HEK293 (cell line): ENCODE results near the gene B4GALT6.

Experiments used
- ELK4 ChIP-seq: IDR thresholded peaks from 2 replicates; pipeline ENCODE4 v1.6.1; 2011; ENCODE audit warnings: mild to moderate bottlenecking, low read depth, low read length, borderline replicate concordance
- KLF1 ChIP-seq: fragments of 450-650 bp; formaldehyde crosslinking; IDR thresholded peaks from 2 replicates; pipeline ENCODE4 v1.5.1; 2016; ENCODE audit warnings: missing biosample characterization, missing genetic modification characterization
- REST ChIP-seq: fragments of 450-650 bp; formaldehyde crosslinking; IDR thresholded peaks from 2 replicates; pipeline ENCODE4 v1.5.1; 2016; ENCODE audit warnings: missing biosample characterization, missing genetic modification characterization
- ZNF404 ChIP-seq: fragments of 450-650 bp; formaldehyde crosslinking; IDR thresholded peaks from 2 replicates; pipeline ENCODE4 v1.5.1; 2017; ENCODE audit warnings: missing biosample characterization, missing genetic modification characterization
- TF ChIP-seq, protein P1 (sequence below): fragments of 450-650 bp; formaldehyde crosslinking; IDR thresholded peaks from 2 replicates; pipeline ENCODE4 v1.5.1; 2016; ENCODE audit warnings: missing biosample characterization, missing genetic modification characterization

- TF ChIP-seq, protein P1, sequence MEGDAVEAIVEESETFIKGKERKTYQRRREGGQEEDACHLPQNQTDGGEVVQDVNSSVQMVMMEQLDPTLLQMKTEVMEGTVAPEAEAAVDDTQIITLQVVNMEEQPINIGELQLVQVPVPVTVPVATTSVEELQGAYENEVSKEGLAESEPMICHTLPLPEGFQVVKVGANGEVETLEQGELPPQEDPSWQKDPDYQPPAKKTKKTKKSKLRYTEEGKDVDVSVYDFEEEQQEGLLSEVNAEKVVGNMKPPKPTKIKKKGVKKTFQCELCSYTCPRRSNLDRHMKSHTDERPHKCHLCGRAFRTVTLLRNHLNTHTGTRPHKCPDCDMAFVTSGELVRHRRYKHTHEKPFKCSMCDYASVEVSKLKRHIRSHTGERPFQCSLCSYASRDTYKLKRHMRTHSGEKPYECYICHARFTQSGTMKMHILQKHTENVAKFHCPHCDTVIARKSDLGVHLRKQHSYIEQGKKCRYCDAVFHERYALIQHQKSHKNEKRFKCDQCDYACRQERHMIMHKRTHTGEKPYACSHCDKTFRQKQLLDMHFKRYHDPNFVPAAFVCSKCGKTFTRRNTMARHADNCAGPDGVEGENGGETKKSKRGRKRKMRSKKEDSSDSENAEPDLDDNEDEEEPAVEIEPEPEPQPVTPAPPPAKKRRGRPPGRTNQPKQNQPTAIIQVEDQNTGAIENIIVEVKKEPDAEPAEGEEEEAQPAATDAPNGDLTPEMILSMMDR = no peak
- TF ChIP-seq REST (tag by site-specific recombination) (no peak), ELK4 (no peak), KLF1 (no peak), ZNF404 (no peak)
These were observed 37.9 kb downstream of the B4GALT6 start for GRCh38 chr18:31646332-31647126.
